ENCODE measurements around the gene BCL7C. TPM values are rescaled to one million over a fixed set of nuclear protein-coding genes. Genes with fewer than 3 reads are reported as not detected.

The BCL7C gene
- total and polyA plus RNA-seq, 12 donors: 24.2 to 68.8 (median 27.5) TPM

GRCh38 chr16:30929167-30929566 is 35.3 kb upstream of the BCL7C start:
- peaks cover 0 to 21% (median 10%) of the 10 kb centered on the region in 9 donors for H3K4me1 ChIP-seq
- no peak for ATAC-seq
- intact Hi-C loops (cut with DNase I): no loop called here
- DNase-seq: no peak
- TF ChIP-seq, protein P1, sequence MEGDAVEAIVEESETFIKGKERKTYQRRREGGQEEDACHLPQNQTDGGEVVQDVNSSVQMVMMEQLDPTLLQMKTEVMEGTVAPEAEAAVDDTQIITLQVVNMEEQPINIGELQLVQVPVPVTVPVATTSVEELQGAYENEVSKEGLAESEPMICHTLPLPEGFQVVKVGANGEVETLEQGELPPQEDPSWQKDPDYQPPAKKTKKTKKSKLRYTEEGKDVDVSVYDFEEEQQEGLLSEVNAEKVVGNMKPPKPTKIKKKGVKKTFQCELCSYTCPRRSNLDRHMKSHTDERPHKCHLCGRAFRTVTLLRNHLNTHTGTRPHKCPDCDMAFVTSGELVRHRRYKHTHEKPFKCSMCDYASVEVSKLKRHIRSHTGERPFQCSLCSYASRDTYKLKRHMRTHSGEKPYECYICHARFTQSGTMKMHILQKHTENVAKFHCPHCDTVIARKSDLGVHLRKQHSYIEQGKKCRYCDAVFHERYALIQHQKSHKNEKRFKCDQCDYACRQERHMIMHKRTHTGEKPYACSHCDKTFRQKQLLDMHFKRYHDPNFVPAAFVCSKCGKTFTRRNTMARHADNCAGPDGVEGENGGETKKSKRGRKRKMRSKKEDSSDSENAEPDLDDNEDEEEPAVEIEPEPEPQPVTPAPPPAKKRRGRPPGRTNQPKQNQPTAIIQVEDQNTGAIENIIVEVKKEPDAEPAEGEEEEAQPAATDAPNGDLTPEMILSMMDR (IDR thresholded peaks at IDR 0.05): no peak
- peaks cover 0 to 74% (median 14%) of the 10 kb centered on the region in 9 donors for H3K36me3 ChIP-seq
- no peak overlapping the region for H3K27ac ChIP-seq
- WGBS, 2 donors: 75 to 88% methylated on average over 7 of the region's 7 CpGs
- no peak overlapping the region for H3K4me3 ChIP-seq
- no peaks in the 10 kb centered on the region for H3K9me3 ChIP-seq
- no peaks in the 10 kb centered on the region for H3K27me3 ChIP-seq

GRCh38 chr16:30928390-30928789 is 34.5 kb upstream of the BCL7C start:
- Histone ChIP-seq H3K4me1 (peaks cover 0 to 25% (median 12%) of the 10 kb centered on the region in 9 donors), H3K36me3 (peaks cover 0 to 67% (median 14%) of the 10 kb centered on the region in 9 donors), H3K9me3 (no peaks in the 10 kb centered on the region), H3K27me3 (no peaks in the 10 kb centered on the region), H3K27ac (no peak overlapping the region), H3K4me3 (no peak overlapping the region)
- 87 to 94% methylated on average over 11 of the region's 11 CpGs for WGBS, 2 donors
- DNase-seq (no peak), ATAC-seq (no peak)
- TF ChIP-seq, protein P1 (IDR thresholded peaks at IDR 0.05): no peak
- intact Hi-C loops (cut with DNase I): no loop called here

GRCh38 chr16:30927789-30928378 is 34.0 kb upstream of the BCL7C start:
- no peak overlapping the region for H3K4me3 ChIP-seq
- H3K27ac ChIP-seq: peak overlapping the region in 2 of 10 donors; percentile 22 to 39
- TF ChIP-seq, protein P1 (IDR thresholded peaks at IDR 0.05): no peak
- peaks cover 0 to 25% (median 12%) of the 10 kb centered on the region in 9 donors for H3K4me1 ChIP-seq
- WGBS, 2 donors: 45 to 49% methylated on average over 15 of the region's 15 CpGs
- intact Hi-C loops (cut with DNase I): no loop called here
- H3K27me3 ChIP-seq: no peaks in the 10 kb centered on the region
- DNase-seq (peak; percentile 32 to 56), ATAC-seq (peak in 7 of 8 donors; percentile 4 to 35 (median 18))
- peaks cover 0 to 62% (median 12%) of the 10 kb centered on the region in 9 donors for H3K36me3 ChIP-seq
- H3K9me3 ChIP-seq: no peaks in the 10 kb centered on the region

DNA sequence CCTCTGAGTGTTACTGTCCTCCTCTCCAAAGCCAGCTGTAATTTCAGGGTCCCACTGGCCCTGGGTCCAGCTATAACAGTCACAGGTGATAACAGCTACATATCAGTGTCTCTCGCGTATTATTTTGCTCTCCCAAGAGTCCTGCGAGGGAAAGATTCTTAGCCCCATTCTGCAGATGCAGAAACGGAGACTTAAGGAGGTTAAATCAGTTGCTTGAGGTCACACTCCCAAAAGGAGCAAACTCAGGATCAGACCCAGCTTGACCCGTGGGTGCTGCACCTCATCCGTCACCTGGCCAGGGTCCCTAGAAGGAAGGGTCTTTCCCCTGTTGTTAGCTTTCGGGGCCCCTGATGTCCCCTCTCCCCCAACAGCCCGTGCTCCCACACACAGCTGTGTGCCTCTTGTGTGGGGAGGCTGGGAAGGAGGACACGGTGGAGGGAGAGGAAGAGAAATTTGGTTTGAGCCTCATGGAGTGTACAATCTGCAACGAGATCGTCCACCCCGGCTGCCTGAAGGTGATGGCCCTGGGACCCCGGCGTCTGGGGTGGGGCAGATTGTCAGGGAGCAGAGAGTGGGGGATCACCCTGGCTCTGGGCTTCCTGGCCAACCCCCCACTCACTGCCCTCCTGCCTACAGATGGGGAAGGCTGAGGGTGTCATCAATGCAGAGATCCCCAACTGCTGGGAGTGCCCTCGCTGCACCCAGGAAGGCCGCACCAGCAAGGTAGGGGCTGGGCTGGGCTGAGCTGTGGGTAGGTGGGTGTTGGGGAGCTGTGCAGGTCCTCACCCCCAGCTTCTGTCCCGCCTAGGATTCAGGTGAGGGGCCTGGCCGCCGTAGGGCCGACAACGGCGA is 33.3 kb upstream of the BCL7C start:
- H3K9me3 ChIP-seq: no peaks in the 10 kb centered on the region
- no peak for DNase-seq
- peaks cover 0 to 25% (median 12%) of the 10 kb centered on the region in 9 donors for H3K4me1 ChIP-seq
- H3K27ac ChIP-seq: peak overlapping the region in 2 of 10 donors; percentile 22 to 39
- H3K27me3 ChIP-seq: no peaks in the 10 kb centered on the region
- TF ChIP-seq, protein P1 (IDR thresholded peaks at IDR 0.05): no peak
- intact Hi-C loops (cut with DNase I): no loop called here
- no peak overlapping the region for H3K4me3 ChIP-seq
- 85 to 86% methylated on average over 22 of the region's 22 CpGs for WGBS, 2 donors
- H3K36me3 ChIP-seq: peaks cover 0 to 56% (median 7%) of the 10 kb centered on the region in 9 donors
- no peak for ATAC-seq
